Measurements from ENCODE around the gene HSD17B2.

GRCh38 chr16:82046941-82047340, 11.9 kb downstream of the HSD17B2 start:
- TF ChIP-seq CTCF (IDR thresholded peaks at IDR 0.05; ENCODE audit: low read length) = no peak
- no peak for TF ChIP-seq EZH2 (IDR thresholded peaks at IDR 0.05; ENCODE audit: borderline replicate concordance, low read length)
